GM12878 (cell line): Measurements from ENCODE around the gene DGKI. TPM values are rescaled to one million over a fixed set of nuclear protein-coding genes. Genes with fewer than 3 reads are reported as not detected.
A peak's percentile ranks its signal among the peaks of the same experiment; 100 is the strongest.

Source experiments
- ATAC-seq: fragments of 200-7000 bp; cut with Tn5 transposase; 3 replicates; pipeline ENCODE4 v1.9.1; 2020; ENCODE audit warnings: mild to moderate bottlenecking, moderate library complexity
- BruUV-seq: library from RNA; stranded (reverse); fragments of 400-500 nt; replicated peaks from 2 replicates; lab custom pipeline; 2021; lab: Mats Ljungman, UMichigan
- CTCF ChIA-PET: fragments of 300-600 bp; sonication (Branson Sonifier 250); formaldehyde crosslinking; extraction: SDS; loops from one replicate; lab custom pipeline; 2021; ENCODE audit warnings: inconsistent platforms; lab: Yijun Ruan, JAX
- POLR2A ChIA-PET: fragments of 350-600 bp; formaldehyde crosslinking; extraction: SDS; loops from one replicate; lab custom pipeline; 2021; ENCODE audit warnings: inconsistent platforms; lab: Charles Lee
- RAD21 ChIA-PET: fragments of 300-600 bp; sonication (Branson Sonifier 250); formaldehyde crosslinking; loops from one replicate; lab custom pipeline; 2023; ENCODE audit warnings: antibody characterized with exemption; ENCODE audit not compliant: unreplicated experiment; lab: Charles Lee
- SMC1A ChIA-PET: fragments of 300-600 bp; sonication (Branson Sonifier 250); formaldehyde crosslinking; loops from one replicate; lab custom pipeline; 2023; ENCODE audit not compliant: unreplicated experiment, uncharacterized antibody; lab: Charles Lee
- DNase-seq: peaks from one replicate; pipeline ENCODE4 v3.0.0-alpha.2; 2011; ENCODE audit warnings: low read depth, low spot score
- FAIRE-seq: peaks from 3 replicates; lab custom pipeline; 2011; peaks lifted over from hg19 to GRCh38; lab: Jason Lieb, UNC
- H2AFZ ChIP-seq: 2 replicates; pipeline ENCODE4 v1.6.0; 2011; ENCODE audit warnings: low read depth, low read length, control low read depth; ENCODE audit not compliant: control insufficient read depth
- H3K27ac ChIP-seq: 2 replicates; pipeline ENCODE4 v1.5.1; 2011; ENCODE audit warnings: control low read depth; ENCODE audit not compliant: control insufficient read depth, insufficient read depth
- H3K27me3 ChIP-seq, 2 experiments: replicated peaks in 1 of 2; 2 replicates each; pipeline versions ENCODE4 v1.6.0 to v1.6.1; 2011; ENCODE audit warnings: low read length in 1 of 2; ENCODE audit not compliant: control insufficient read depth in 2 of 2, insufficient read depth in 2 of 2
- H3K36me3 ChIP-seq, 2 experiments: 2 replicates each; pipeline ENCODE4 v1.5.1; 2011; ENCODE audit warnings: low read length in 1 of 2; ENCODE audit not compliant: control insufficient read depth in 2 of 2, insufficient read depth in 2 of 2
- H3K4me1 ChIP-seq: 2 replicates; pipeline ENCODE4 v1.6.1; 2011; ENCODE audit warnings: mild to moderate bottlenecking, low read length, moderate library complexity, mixed read lengths; ENCODE audit not compliant: control insufficient read depth, insufficient read depth
- H3K4me2 ChIP-seq: 2 replicates; pipeline ENCODE4 v1.6.0; 2011; ENCODE audit warnings: control low read depth; ENCODE audit not compliant: control insufficient read depth, insufficient read depth
- H3K4me3 ChIP-seq: fragments of 200-600 bp; sonication (generic); 2 replicates; pipeline ENCODE4 v1.5.1; 2016
- H3K79me2 ChIP-seq: 2 replicates; pipeline ENCODE4 v1.6.0; 2011; ENCODE audit warnings: low read length; ENCODE audit not compliant: control insufficient read depth, insufficient read depth
- H3K9ac ChIP-seq: 2 replicates; pipeline ENCODE4 v1.8.0; 2011; ENCODE audit warnings: low read length, control low read depth, mixed read lengths; ENCODE audit not compliant: control insufficient read depth, insufficient read depth
- H3K9me3 ChIP-seq: replicated peaks from 3 replicates; pipeline ENCODE4 v1.5.1; 2011; ENCODE audit warnings: mild to moderate bottlenecking, low read length; ENCODE audit not compliant: control insufficient read depth, insufficient read depth
- H4K20me1 ChIP-seq: 2 replicates; pipeline ENCODE4 v1.6.0; 2011; ENCODE audit not compliant: control insufficient read depth, insufficient read depth
- CREB1 ChIP-seq: IDR thresholded peaks from 2 replicates; pipeline ENCODE4 v1.6.1; 2012; ENCODE audit warnings: low read depth, mild to moderate bottlenecking, inconsistent platforms
- DPF2 ChIP-seq: fragments of 450-650 bp; IDR thresholded peaks from 2 replicates; pipeline ENCODE4 v1.6.1; 2017; ENCODE audit warnings: mild to moderate bottlenecking
- GABPA ChIP-seq: IDR thresholded peaks from 2 replicates; pipeline ENCODE4 v1.6.1; 2014; ENCODE audit warnings: antibody characterized with exemption, low read depth, mild to moderate bottlenecking, inconsistent platforms
- JUNB ChIP-seq: IDR thresholded peaks from 2 replicates; pipeline ENCODE4 v1.6.1; 2016; ENCODE audit warnings: antibody characterized with exemption, mild to moderate bottlenecking
- LARP7 ChIP-seq: fragments of 450-650 bp; IDR thresholded peaks from 2 replicates; pipeline ENCODE4 v1.6.1; 2017; ENCODE audit warnings: mild to moderate bottlenecking
- MEF2A ChIP-seq: IDR thresholded peaks from 2 replicates; pipeline ENCODE4 v1.6.1; 2011; ENCODE audit warnings: low read depth, mild to moderate bottlenecking, low read length, moderate library complexity; ENCODE audit not compliant: insufficient read depth
- NR2F1 ChIP-seq: fragments of 450-650 bp; conservative IDR thresholded peaks from 2 replicates; pipeline ENCODE4 v1.6.1; 2017; ENCODE audit warnings: mild to moderate bottlenecking
- RUNX3 ChIP-seq: IDR thresholded peaks from 2 replicates; pipeline ENCODE4 v1.6.1; 2012; ENCODE audit warnings: low read length, inconsistent platforms
- TCF7 ChIP-seq: IDR thresholded peaks from 2 replicates; pipeline ENCODE4 v1.6.1; 2014; ENCODE audit warnings: antibody characterized with exemption, borderline replicate concordance
- WGBS: methylation state at CpG from one replicate; pipeline ENCODE4 v1.1.6; 2016; ENCODE audit warnings: low lambda C conversion rate; ENCODE audit not compliant: insufficient replicate concordance, insufficient coverage; ENCODE audit errors: missing lambda C conversion rate; 5-methylcytosine and 5-hydroxymethylcytosine counted together
- in situ Hi-C: fragments of 300-500 bp; cut with MboI; formaldehyde crosslinking; loops from 9 replicates; pipeline ENCODE4 v1.14.3; 2018; ENCODE audit warnings: mixed read lengths
- intact Hi-C: fragments of 100-400 bp; cut with micrococcal nuclease; formaldehyde crosslinking; loops from one replicate; pipeline ENCODE4 v1.14.2; 2022; ENCODE audit not compliant: unreplicated experiment
- polyA plus RNA-seq, 11 experiments: library from polyadenylated mRNA; depleted of rRNA in 4 of 11; unstranded in 6 of 11; stranded (reverse) in 5 of 11; fragments of >200 nt; fragmentation: Nextera tagmentation in 4 of 11; fragmentation: Illumina TruSeq in 1 of 11; extraction: Ambion mirVana in 4 of 11; extraction: Trizol in 1 of 11; gene quantifications; 1 replicate in 1 of 11; 2 replicates in 10 of 11; pipeline versions ENCODE4 v1.2.1 to v1.2.3, GENCODE V29; 2011 to 2016; ENCODE audit warnings: inconsistent platforms in 2 of 11, missing spikeins in 2 of 11, low read depth in 1 of 11
- total RNA-seq, 4 experiments: library from RNA; depleted of rRNA in 3 of 4; stranded (reverse); fragments of >200 nt in 3 of 4; fragmentation: Illumina TruSeq in 1 of 4; extraction: Trizol in 1 of 4; gene quantifications; 2 replicates each; pipeline versions ENCODE4 v1.2.1 to v1.2.3, GENCODE V29; 2013 to 2021

The DGKI gene
- total and polyA plus RNA-seq, 10 of the 15 experiments (the other 5 are each of a cell fraction or from before 2014, with no cell fraction given) = 10.4 to 37.1 (median 22.1) TPM

- in situ Hi-C loops = loop anchor here (10.0 to 25.0 kb wide), 2 partner anchors 421 to 1178 kb away; no protein-coding TSS in a partner anchor
- ChIA-PET CTCF (interaction anchor here (0.7 to 5.9 kb wide), 3 partner anchors 9 to 33 kb away, joined by 3 to 51 read pairs (median 3); no protein-coding TSS in a partner anchor), POLR2A (no interaction called here)
Measured at GRCh38 chr7:137583172-137583571, 263.6 kb downstream of the DGKI start.

GRCh38 chr7:137579913-137580640, 266.7 kb downstream of the DGKI start:
- no peak overlapping the region for H3K27ac ChIP-seq
- H3K9me3 ChIP-seq = no peaks in the 10 kb centered on the region
- H3K9ac ChIP-seq = no peak overlapping the region
- FAIRE-seq = no peak
- intact Hi-C loops = no loop called here
- ChIA-PET SMC1A (interaction anchor here (1.0 to 4.0 kb wide), 4 partner anchors 12 to 81 kb away, joined by 3 to 23 read pairs (median 4); no protein-coding TSS in a partner anchor), CTCF (interaction anchor here (5.9 kb wide), 1 partner anchor 12 kb away, joined by 51 read pairs; no protein-coding TSS in a partner anchor), POLR2A (interaction anchor here (0.6 kb wide), 1 partner anchor 21 kb away, joined by 5 read pairs; no protein-coding TSS in a partner anchor)
- no peak overlapping the region for H3K4me3 ChIP-seq
- no peaks in the 10 kb centered on the region for H3K36me3 ChIP-seq
- no peaks in the 10 kb centered on the region for H3K4me1 ChIP-seq
- 35% methylated on average over 2 of the region's 2 CpGs for WGBS
- peak; percentile 20; the same call in 1 of the 2 replicates for TF ChIP-seq CREB1
- TF ChIP-seq JUNB = peak; percentile 48
- TF ChIP-seq DPF2 = no peak
- TF ChIP-seq, all 136 proteins: peak for 2
- Histone ChIP-seq H2AFZ (no peak overlapping the region), H3K79me2 (no peaks in the 10 kb centered on the region), H4K20me1 (no peaks in the 10 kb centered on the region), H3K4me2 (no peak overlapping the region), H3K27me3 (no peaks in the 10 kb centered on the region)
- DNase-seq (no peak), ATAC-seq (peak; percentile 72)
- BruUV-seq = no TSS peak
- RAD21 ChIA-PET = no interaction called here
- in situ Hi-C loops = loop anchor here (10.0 to 25.0 kb wide), 2 partner anchors 418 to 1175 kb away; no protein-coding TSS in a partner anchor

More at GRCh38 chr7:137583172-137583571, 263.6 kb downstream of the DGKI start:
- TF ChIP-seq LARP7 (no peak), NR2F1 (no peak), RUNX3 (no peak), TCF7 (no peak), GABPA (no peak), MEF2A (no peak)
- Histone ChIP-seq H3K27me3 (no peaks in the 10 kb centered on the region), H3K9ac (no peak overlapping the region), H3K36me3 (no peaks in the 10 kb centered on the region), H4K20me1 (no peaks in the 10 kb centered on the region), H3K4me3 (no peak overlapping the region), H3K79me2 (no peaks in the 10 kb centered on the region), H3K27ac (no peak overlapping the region), H3K4me1 (no peaks in the 10 kb centered on the region), H3K9me3 (no peaks in the 10 kb centered on the region), H3K4me2 (no peak overlapping the region), H2AFZ (no peak overlapping the region)
- WGBS = 7% methylated on average over 1 of the region's 1 CpG
- ChIA-PET RAD21 (interaction anchor here (1.6 kb wide), 1 partner anchor 9 kb away, joined by 4 read pairs; no protein-coding TSS in a partner anchor), SMC1A (interaction anchor here (0.7 to 4.0 kb wide), 2 partner anchors 9 kb away, joined by 3 to 23 read pairs; no protein-coding TSS in a partner anchor)
- no TSS peak for BruUV-seq
- FAIRE-seq (no peak), DNase-seq (no peak), ATAC-seq (no peak)
- intact Hi-C loops = no loop called here
